IPS-18a (cell line): ENCODE measurements around the gene ZNF48.

ENCODE experiments used
- H3K27ac ChIP-seq: one replicate; pipeline ENCODE4 v1.5.1; 2013; ENCODE audit warnings: low read length
- H3K27me3 ChIP-seq: one replicate; pipeline ENCODE4 v1.6.1; 2013; ENCODE audit warnings: mild to moderate bottlenecking, low read length; ENCODE audit not compliant: control insufficient read depth, insufficient read depth
- H3K36me3 ChIP-seq: one replicate; pipeline ENCODE4 v1.6.1; 2013; ENCODE audit warnings: low read depth, low read length; ENCODE audit not compliant: control insufficient read depth
- H3K4me1 ChIP-seq: one replicate; pipeline ENCODE4 v1.6.1; 2013; ENCODE audit warnings: low read depth, low read length; ENCODE audit not compliant: control insufficient read depth
- H3K4me3 ChIP-seq: one replicate; pipeline ENCODE4 v1.5.1; 2013; ENCODE audit warnings: low read length
- H3K9ac ChIP-seq: one replicate; pipeline ENCODE4 v1.6.1; 2013; ENCODE audit warnings: mild to moderate bottlenecking, low read length, moderate library complexity
- H3K9me3 ChIP-seq: one replicate; pipeline ENCODE4 v1.6.1; 2013; ENCODE audit warnings: low read depth, low read length; ENCODE audit not compliant: control insufficient read depth

The ZNF48 gene

GRCh38 chr16:30401768-30402425 is 6.7 kb downstream of the ZNF48 start:
- Histone ChIP-seq H3K4me1 (peaks cover 6% of the 10 kb centered on the region), H3K4me3 (no peak overlapping the region), H3K36me3 (peaks cover 20% of the 10 kb centered on the region), H3K9ac (no peak overlapping the region), H3K27ac (no peak overlapping the region), H3K9me3 (no peaks in the 10 kb centered on the region), H3K27me3 (no peaks in the 10 kb centered on the region)

GRCh38 chr16:30406795-30407101 is 11.5 kb downstream of the ZNF48 start:
- H3K27ac ChIP-seq, result peak overlapping the region; percentile 3
- peaks cover 5% of the 10 kb centered on the region for H3K36me3 ChIP-seq
- peak overlapping the region; percentile 63 for H3K9ac ChIP-seq
- H3K9me3 ChIP-seq, result no peaks in the 10 kb centered on the region
- H3K27me3 ChIP-seq, result no peaks in the 10 kb centered on the region
- peak overlapping the region; percentile 56 for H3K4me3 ChIP-seq
- H3K4me1 ChIP-seq, result peaks cover 3% of the 10 kb centered on the region

GRCh38 chr16:30407102-30407803 is 12.0 kb downstream of the ZNF48 start, which contains the start of gene ZNF771:
Gene ZNF771 (plus strand): TSS chr16:30407606. CDS start chr16:30408054, 448 bp downstream.
- Histone ChIP-seq H3K27me3 (no peaks in the 10 kb centered on the region), H3K4me1 (peaks cover 3% of the 10 kb centered on the region), H3K4me3 (peak within 1 kb of the TSS; percentile 56), H3K9me3 (no peaks in the 10 kb centered on the region), H3K36me3 (peaks cover 5% of the 10 kb centered on the region), H3K9ac (peak within 1 kb of the TSS; percentile 63), H3K27ac (peak within 1 kb of the TSS; percentile 3)

GRCh38 chr16:30407804-30408534 is 12.7 kb downstream of the ZNF48 start:
- Histone ChIP-seq H3K4me3 (peak overlapping the region; percentile 56), H3K36me3 (peaks cover 9% of the 10 kb centered on the region), H3K27me3 (no peaks in the 10 kb centered on the region), H3K9ac (peak overlapping the region; percentile 63), H3K9me3 (no peaks in the 10 kb centered on the region), H3K4me1 (peaks cover 3% of the 10 kb centered on the region), H3K27ac (no peak overlapping the region)

GRCh38 chr16:30409125-30410060 is 14.2 kb downstream of the ZNF48 start:
- H3K27ac ChIP-seq, result no peak overlapping the region
- H3K4me3 ChIP-seq, result no peak overlapping the region
- H3K9ac ChIP-seq, result no peak overlapping the region
- H3K36me3 ChIP-seq, result peaks cover 14% of the 10 kb centered on the region
- no peaks in the 10 kb centered on the region for H3K9me3 ChIP-seq
- H3K4me1 ChIP-seq, result peaks cover 3% of the 10 kb centered on the region
- H3K27me3 ChIP-seq, result no peaks in the 10 kb centered on the region

- no peak overlapping the region for H3K27ac ChIP-seq
- H3K9ac ChIP-seq, result no peak overlapping the region
- H3K4me1 ChIP-seq, result peaks cover under 1% of the 10 kb centered on the region
- H3K27me3 ChIP-seq, result no peaks in the 10 kb centered on the region
- peaks cover 14% of the 10 kb centered on the region for H3K36me3 ChIP-seq
- no peaks in the 10 kb centered on the region for H3K9me3 ChIP-seq
- no peak overlapping the region for H3K4me3 ChIP-seq
These were observed 18.0 kb downstream of the ZNF48 start for GRCh38 chr16:30413112-30413806.

GRCh38 chr16:30414159-30414558 is 18.9 kb downstream of the ZNF48 start:
- Histone ChIP-seq H3K27me3 (no peaks in the 10 kb centered on the region), H3K9me3 (no peaks in the 10 kb centered on the region), H3K36me3 (peaks cover 17% of the 10 kb centered on the region), H3K9ac (no peak overlapping the region), H3K27ac (no peak overlapping the region), H3K4me1 (peaks cover 5% of the 10 kb centered on the region), H3K4me3 (no peak overlapping the region)

- Histone ChIP-seq H3K27me3 (no peaks in the 10 kb centered on the region), H3K4me1 (peaks cover 5% of the 10 kb centered on the region), H3K9me3 (no peaks in the 10 kb centered on the region), H3K9ac (no peak overlapping the region), H3K36me3 (peaks cover 21% of the 10 kb centered on the region), H3K4me3 (no peak overlapping the region), H3K27ac (no peak overlapping the region)
These were observed 20.9 kb downstream of the ZNF48 start for GRCh38 chr16:30416047-30416603.

GRCh38 chr16:30416624-30417528 is 21.7 kb downstream of the ZNF48 start:
- H3K27ac ChIP-seq, result no peak overlapping the region
- H3K36me3 ChIP-seq, result peaks cover 18% of the 10 kb centered on the region
- H3K9me3 ChIP-seq, result no peaks in the 10 kb centered on the region
- H3K9ac ChIP-seq, result no peak overlapping the region
- peak overlapping the region; percentile 59 for H3K4me3 ChIP-seq
- no peaks in the 10 kb centered on the region for H3K27me3 ChIP-seq
- peaks cover 5% of the 10 kb centered on the region for H3K4me1 ChIP-seq
